Activated T-cell treated with anti-CD3 and anti-CD28 coated beads for 24 hours (primary cell): ENCODE measurements around the gene COL16A1.

ENCODE experiments used
- DNase-seq: peaks from one replicate; pipeline ENCODE4 v3.0.0-alpha.2; 2020; ENCODE audit warnings: low read depth

Gene COL16A1

DNA sequence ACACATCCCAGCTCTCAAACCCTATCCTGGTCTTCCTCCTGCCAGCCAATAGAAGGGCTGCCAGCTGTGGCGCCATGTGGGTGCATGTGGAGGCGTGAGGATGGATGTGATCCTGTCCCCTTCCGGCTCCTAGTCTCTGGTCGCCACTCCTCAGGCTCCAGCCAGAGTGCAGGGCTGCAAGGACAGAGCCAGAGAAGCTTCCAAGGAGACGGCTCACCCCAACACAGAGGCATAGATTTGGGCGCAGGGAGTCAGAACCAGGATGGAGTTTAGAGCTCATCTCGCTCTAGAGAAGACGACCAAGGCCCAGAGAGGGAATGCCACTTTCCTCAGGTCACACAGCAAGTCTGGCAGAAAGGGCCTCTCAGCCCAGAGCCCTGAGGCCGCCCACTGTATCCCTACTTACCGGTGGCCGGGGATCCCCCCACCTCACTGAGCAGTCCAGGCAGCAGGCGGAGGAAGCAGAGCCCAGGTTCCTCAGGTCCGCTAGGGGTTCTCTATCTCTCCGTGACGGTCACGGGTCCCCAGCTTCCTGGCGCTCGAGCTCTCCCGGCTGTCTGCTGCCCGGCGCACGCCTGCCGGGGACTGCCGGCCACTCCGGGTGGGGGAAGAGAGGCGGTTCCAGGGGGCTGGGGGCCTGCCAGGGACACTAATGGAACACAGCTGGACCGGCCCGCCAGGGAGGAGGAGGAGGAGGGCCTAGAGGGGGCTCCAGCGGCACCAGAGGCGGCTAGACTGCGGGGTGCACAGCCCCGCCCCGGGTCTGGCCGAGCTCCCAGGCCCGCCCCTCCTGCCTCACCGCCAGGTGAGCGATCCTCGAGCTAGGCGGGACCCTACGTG, at the start of gene COL16A1:
TSS of gene COL16A1 (minus strand) at position 587 of the 840 bp plus-strand sequence. CDS start 1,824 bp downstream, outside the sequence.
- no peak for DNase-seq

DNA sequence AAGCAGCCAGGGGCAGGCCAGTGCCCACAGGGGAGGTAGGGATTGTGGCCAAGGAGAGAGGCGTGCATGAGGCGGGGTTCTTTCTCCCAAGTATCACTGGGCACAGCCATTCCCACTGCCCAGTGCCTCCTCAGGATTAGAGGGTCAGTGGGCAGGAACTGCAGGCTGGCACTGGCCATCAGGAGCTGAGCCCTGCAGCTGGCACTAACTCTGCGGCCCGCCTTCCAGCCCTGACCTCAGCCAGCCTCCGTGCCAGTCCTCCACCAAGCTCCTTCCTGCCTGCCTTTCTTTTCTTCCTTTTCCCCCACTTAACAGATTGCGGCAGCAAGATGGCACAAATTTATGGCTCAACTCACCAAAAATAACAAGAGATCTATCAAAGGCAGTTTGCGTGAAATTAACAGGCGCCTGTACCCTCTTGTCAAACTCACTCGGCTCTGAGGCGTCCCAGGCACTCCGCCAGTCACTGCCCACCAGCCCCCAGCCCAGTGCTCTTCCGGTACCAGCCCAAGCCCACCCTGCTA, 49.2 kb upstream of the COL16A1 start:
- DNase-seq = no peak

DNA sequence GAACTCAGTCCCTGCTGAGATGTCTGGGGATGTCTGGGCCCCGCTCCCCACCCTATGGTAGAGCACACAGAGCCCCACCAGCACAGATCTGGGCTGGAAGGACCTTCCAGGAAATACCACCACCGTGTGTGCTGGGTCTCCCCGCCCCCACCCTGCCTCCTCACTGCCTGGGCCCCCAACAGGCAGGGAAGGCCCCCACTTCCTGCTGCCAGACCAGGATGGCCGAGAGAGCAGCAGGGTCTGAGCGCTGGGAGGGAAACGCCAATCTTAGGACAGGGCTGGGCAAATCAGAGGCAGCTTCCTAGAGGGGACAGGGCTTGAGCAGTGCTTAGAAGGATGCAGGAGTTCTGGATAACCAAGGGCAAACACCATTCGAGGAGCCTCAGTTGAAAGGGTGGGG, 48.4 kb upstream of the COL16A1 start:
- no peak for DNase-seq

DNA sequence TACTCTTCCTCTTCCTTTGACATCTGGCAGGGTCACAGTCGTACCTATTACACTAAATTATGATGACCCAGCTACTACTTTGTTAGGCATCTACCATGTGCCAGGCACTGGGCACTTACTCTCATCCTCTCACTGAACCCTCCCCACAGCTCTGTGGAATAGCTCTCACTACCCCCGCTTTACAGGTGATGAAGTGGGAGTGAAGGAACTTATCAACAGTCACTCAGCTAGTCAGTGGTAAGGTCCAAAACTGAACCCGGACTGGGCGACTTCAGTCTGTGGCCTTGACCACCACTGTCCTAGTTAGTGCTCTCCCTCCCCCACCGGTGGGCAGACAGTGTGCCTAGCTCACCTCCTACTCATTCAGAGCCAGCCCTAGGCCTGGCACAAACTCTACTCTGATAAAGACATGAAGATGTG, 48.0 kb upstream of the COL16A1 start:
- DNase-seq = no peak

DNA sequence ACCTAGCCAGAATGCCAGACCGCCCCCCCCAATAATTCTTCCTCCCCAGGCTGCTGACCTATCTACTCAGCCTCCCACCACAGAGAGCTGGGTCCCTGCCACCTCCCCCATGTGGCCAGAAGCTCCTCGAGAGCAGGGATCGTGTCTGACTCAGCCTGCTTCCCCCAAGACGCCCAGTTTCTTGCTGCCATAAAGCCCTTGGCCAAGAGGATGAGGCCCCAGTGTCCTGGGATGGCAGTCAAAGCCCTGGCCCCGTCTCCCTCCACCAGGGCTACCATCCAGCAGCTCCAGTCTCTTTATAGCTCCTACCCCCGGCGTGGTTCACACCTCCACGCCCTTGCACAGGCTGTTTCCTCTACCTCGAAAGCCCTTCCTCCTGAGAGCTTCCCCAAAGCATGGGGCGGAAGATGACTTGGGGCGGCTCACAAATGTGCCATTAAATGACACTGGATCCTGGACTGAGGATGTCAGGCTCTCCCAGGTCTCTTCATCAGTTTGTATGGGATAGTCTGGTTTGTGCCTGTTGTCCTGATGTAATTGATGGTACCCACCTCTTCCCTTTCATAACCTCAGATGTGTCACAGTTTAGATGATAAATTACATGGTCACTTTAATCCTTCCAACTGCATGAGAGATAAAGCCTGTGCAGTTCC, 47.2 kb upstream of the COL16A1 start:
- no peak for DNase-seq

DNA sequence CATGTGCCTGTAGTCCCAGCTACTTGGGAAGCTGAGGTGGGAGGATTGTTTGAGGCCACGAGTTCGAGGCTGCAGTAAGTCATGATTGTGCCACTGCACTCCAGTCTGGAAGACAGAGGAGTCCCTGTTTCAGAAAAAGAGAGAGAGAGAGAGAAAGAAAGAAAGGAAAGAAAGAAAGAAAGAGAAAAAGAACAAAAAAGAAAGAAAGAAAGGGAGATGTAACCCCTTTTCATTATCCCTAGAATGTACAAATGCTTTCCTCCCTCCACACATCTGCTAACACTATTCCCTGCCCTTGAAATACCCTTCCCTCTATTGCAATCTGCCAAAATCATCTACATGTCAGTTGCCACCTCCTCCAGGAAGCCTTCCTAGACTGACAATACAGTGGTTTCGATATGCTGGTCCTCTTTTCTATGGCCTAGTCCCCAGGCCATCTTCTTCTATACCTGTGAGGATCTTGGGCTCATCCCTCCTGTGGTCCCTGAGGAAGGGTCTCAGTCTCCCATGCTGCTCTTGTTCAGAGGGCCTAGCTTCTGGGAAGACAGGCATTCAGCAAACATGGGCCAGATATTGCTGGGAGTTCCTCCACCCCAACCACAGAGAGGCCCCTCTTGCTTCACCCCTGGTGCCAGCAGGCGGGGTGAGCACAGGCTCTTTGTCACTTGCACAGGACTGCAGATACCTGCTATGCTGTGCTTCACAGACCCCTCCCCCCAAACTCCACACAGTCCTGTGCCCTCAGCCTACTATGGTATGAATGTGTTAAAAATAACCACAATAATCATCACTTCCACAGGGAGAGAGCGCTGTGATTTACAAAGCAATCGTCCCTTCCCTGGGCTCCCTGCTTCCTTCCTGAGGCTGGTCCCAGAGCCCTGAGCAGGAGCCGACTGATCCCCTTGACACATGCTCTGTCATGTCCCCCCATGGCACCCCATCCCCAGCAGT, 46.2 kb upstream of the COL16A1 start:
- DNase-seq = no peak

DNA sequence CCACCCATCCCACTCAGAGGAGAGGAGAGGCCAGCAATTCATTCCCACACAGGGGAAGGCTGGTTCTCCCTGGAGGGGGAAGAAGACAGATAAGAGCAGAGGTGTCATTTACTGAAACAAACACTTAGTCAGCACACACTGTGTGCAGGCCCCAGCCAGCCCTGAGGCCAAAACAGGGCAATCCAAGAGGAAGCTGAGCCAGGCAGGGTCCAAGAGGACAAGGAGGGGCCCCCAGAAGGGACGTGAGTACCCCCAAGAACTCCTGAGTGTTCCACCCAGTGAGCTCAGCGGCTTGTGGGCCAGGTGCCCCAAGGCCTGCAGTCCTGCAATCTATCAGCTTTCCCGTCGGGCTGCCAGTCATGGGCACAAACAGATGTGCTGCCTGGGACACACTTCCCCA, 44.5 kb upstream of the COL16A1 start:
- DNase-seq = no peak

DNA sequence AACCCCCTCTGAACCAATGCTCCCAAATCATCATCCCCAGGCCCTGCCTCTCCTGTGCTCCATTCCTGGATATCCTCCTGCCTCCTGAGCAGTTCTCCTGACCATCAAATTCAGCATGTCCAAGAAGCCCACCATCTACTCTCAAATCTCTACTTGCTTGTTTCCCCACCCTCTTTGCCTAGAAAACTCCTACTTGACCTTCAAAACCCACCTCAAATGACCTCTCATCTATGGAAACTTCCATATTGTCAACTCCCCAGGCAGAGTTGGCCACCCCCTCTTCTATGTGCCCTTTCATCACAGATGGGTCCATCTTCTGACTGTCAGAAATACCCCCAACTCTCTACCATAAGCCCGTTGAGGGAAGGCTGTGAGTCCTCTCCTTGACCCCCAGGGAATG, 43.5 kb upstream of the COL16A1 start:
- DNase-seq = no peak

DNA sequence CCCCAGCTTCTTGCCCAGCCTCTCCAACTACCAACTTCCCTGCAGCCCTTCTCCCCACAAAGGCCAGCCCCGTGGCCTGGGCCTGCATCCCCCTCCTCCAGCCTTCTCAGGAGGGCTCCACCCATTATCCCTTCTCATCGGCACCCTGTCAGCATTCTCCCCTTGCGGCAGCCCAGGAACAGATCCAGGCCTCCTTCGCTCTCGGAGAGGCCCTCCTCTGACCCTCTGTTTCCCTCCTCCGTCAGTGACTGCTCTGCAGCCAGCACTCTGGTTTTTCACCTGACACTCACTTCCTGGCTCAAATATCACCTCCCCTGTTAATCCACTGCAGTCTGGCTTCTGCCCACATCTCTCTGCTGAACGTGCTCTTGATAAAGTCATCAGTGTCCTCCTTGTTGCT, 42.9 kb upstream of the COL16A1 start:
- no peak for DNase-seq

DNA sequence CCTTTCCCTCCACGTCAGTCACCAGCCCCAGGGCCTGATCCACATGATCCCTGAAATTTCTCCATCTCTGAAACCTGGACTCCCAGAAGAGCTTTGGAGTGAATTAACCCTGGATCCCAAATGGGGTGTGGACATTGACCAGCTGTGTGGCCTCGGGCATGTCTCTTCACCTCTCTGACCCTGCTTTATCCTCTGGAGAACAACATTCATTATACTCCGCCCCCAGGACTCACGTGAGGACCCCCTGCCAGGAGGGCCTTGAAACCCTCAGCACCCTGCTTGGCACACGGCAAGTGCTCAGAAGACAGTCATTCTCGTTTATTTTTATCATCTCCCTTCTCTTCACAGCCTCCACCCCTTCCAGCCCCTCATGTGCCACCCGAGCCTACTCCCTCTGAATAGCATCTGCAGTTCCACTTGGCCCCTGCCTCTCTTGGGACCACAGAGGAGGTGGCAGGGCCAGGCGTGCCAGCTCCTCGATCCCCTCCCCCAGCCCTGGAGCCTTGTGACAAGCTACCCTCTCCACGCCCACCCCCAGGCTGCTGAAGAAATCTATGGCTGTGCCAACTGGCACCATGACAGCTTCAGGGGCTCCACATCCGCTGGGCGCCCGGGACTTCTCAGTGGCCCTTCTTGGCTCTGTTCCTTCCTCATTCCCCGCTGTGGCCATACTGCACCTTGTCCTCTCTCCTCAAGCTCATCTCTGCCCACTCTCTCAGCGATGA, 42.3 kb upstream of the COL16A1 start:
- DNase-seq = no peak

DNA sequence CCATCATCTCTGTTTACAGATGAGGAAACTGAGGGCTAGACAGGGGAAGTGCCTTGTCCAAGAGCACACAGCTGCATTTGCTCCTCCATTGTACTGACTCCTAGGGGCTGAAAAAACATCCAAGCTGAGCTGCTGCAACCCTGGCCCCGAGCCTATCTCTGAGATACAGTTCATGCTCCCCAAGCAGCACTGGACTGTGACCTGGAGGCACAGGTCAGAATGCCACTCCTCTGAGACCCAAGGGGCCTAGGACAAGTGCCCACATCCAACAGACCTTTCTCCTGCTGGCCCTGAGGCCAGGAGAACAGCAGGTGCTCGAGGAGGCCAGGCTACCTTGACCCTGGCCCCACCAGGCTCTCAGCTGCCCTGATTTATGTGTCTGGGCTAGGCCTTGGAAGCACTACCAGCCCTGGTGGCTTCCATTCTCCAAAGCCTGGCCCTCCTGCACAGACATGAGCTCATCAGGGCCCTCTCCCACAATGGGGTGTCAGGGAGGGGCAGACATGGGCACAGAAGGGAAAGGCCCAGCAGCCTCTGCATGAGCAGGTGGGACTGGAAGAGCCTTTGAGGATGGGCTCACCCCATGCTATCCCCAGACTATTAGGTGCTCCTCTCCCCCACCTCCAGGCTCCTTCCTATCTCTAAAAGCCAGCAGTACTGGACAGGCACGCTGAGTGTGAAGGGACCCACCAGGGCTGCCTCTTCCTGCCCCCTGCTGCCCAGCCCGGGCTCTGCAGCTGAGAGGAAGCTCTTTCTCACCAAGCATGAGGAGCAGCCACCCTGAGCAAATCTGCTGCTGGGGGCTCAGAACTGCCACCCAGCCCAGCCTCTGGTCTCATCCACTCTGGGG, 41.5 kb upstream of the COL16A1 start:
- DNase-seq = no peak

DNA sequence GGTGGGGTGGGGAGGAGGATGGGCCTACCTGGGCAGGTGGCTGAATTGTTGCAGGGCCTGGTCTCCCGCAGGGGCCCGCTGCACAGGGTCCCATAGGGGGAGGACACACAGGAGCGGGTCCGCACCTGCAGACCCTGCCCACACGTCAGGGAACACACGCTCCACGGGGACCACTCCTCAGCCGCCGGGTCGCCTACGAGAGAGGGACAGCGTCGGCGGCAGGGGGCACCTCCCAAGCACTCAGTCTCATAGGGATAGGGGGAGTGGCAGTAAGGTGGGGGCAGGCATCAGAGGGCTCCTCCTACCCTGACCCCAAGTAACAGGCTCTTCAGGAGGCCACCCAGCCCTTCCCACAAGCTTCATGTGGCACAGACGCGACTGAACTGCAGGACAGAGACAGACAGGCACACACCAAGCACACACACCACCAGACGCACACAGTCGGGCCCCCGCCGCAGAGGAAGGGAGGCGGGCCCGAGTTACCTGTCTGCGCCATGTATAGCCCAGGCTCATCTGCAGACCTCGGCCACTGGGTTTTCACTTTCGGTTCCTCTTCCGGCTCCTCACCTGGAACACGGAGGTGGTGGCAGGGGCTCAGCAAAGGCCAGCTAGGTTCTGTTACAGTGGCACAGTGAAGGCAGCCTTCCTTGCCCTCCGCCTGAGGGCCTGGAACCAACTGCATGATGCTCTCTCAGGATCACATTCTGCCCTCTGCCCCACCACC, 40.5 kb upstream of the COL16A1 start:
- DNase-seq = no peak

DNA sequence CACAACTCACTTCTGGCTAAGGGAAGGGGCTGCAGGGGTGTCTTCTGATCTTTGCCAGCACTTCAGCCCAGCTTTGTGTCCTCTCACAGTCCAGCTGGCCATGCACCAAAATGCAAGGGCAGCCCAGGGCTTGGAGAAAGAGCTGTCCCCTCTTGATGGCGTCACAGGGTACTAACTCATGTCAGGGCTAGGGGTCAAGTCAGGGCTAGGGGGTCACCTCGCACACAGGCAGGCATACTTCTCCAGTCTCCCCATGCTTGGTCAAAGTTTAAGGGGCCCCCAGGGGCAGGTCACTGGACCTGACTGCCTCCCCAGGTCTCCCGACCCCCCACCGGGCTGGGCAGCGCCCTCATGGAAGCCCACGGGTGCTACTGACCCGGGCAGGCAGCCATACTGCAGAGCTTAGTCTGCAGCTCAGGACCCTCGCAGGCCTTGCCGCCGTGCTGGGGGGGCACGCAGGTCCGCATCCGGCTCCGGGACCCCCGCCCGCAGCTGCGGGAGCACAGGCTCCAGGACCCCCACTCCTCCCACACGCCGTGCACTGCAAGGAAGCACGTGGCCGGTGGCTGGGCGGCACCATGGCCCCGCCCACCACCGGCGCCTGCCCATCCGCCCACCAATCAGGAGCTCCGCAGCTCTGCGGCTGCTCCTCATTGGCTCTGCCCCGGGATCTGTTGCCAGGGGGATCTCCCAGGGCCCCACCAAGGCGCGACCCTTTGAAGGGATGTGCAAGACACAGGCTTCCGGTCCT, 38.8 kb upstream of the COL16A1 start:
- no peak for DNase-seq

DNA sequence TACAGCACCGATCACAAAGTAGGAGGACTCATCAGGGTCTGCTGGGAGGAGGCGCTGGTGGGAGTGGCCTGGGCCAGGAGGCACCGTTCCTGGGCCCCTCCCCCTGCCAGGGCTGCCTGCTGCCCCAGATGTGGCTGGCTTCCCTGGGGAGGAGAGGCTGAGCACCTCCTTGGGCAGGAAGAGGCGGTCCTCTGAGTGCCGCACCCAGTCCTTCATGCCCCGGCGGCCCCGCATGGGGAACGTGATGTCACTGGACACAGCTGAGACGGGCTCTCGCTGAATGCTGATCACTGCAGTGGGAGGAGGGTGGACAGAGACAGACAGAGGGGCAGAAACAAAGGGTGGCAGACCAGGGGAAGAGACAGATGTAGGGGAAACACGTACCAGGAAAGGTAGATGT, 35.5 kb upstream of the COL16A1 start:
- DNase-seq = peak; percentile 28

DNA sequence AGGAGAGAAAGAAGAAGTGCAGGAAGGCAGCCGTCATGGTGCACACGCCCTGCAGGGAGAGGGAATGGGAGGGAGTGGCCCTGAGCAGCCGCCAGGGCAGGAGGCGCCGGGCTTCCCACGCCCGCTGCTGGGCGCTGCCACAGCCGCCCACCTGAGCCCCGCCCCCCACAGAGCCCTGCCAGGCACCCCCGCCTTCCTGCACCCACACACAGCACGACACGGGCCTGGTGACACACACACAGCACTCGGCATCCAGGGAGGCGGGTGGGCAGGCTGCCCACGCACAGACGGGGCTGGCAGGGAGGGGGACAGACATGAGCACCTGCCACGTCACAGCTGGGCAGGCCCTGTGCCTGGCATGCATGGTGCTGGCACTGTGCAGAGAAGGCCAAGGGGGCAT, 32.9 kb upstream of the COL16A1 start:
- no peak for DNase-seq

DNA sequence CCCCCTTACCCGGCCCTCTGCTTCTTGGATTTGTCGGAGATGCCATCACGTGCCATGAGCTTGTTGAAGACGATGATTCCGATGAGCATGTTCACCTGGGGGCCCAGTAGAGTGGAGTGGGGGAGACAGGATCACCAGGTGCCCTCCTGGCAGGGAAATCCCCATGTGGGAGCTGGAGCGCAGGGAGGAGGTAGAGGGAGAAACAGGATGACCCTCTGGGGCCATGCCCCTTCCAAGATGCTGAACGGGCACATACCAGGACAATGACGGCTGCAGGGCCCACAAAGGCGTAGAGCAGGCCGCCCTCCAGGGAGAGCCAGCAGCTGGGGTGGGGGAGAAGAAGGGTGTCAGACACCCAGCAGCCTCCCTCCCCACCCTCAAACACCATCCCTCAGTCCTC, 31.8 kb upstream of the COL16A1 start:
- no peak for DNase-seq

DNA sequence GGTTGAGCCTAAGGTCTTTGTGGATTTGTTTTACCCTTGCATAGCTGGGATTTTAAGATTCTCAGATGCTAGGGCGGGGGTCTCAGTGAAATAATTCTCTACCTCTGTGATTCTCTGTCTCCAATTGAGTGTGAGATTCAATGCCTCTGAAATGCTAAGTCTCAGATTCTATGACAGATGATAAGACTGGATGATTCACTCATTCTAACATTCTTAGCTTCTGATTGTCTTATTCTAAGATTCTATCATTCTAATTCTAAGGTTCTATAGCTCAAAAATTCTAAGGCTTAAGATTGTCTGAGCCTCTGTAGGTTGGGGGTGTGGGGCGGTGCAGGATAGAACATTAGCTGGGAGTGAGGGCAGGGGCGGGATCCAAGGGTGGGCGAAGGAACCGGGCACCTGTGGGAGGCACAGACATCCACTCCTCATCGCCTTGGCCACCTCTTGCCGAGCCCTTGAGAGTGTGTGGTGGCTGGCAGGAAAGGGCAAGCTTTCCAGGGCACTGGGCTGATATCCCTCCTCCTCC, 30.8 kb upstream of the COL16A1 start:
- DNase-seq = no peak

DNA sequence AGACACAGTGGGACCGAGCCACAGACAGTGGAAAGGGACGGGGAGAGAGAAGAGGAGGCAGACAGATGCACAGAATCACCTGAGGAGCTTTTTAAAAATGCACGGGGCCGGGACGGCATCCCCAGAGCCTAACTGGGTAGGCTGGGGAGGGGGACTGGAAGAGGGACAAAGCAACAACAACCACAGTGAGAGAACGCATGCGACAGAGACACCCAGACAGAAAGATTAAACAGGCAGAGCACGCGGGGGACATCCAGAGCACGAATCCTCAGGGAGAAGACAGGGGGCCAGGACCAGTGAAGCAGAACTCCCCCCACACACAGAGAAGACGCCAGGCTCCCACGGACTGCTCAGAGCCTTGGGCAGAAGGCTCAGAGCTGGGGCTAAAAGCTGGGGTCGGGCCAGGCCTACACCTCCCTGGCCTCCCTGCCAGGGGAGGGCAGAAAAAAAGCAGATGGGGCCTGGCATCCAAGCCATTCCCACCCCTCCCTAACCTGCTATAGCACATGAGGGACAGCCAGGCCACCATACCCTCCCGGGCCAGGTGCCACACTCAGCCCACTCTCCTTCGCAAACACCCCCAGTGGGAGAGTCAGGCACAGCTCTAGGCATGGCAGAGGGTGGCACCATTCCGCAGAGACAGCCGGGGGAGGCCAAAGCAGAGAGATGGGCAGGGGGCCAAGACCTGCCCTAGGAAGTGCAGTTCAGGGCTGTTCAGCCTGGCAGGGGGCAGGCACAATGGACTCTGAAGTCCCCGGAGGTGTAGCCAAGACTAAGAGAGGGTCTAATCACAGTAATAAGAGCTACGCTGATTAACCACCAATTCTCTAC, 29.8 kb upstream of the COL16A1 start:
- no peak for DNase-seq
